ENCODE measurements around the gene CFAP65.

DNA sequence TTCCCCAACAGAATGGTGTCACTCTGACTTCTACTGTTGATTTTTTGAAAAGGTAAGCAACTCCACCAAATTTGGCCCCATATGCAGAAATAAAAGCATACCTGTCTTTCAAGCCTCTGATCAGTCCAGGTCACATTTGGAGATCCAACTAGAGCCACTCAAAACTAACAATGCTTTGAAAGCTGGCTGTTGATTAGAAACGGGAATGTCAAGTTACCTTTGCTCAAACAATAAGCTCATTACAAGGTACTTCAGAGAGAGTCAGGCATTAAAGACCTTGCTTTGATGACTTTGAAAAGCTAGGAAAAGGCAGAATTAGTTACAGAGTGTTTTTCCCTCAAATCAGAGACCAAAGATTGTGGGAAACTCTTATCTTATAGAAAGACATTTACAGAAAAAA lies 24.2 kb upstream of the CFAP65 start:
- TF ChIP-seq EZH2phosphoT487 (IDR thresholded peaks at IDR 0.05) = no peak
- no peak for TF ChIP-seq CTCF (IDR thresholded peaks at IDR 0.05)

Measured in neural progenitor cell (in vitro differentiated cells).